HepG2 (cell line): Measurements from ENCODE around the gene GUCY2D. TPM values are rescaled to one million over a fixed set of nuclear protein-coding genes. Genes with fewer than 3 reads are reported as not detected.

Experiments
- ASH2L ChIP-seq: fragments of 300-600, 200-600 bp; sonication (generic); IDR thresholded peaks from 2 replicates; pipeline ENCODE4 v1.7.0; 2017; ENCODE audit warnings: low read depth, mild to moderate bottlenecking, moderate library complexity, mixed read lengths, low read length; ENCODE audit not compliant: insufficient read length
- BORCS8-MEF2B ChIP-seq: sonication (generic); formaldehyde crosslinking; IDR thresholded peaks from 2 replicates; pipeline ENCODE4 v1.8.0; 2022; ENCODE audit warnings: mild to moderate bottlenecking, missing genetic modification reagents
- ELF1 ChIP-seq: sonication (generic); formaldehyde crosslinking; IDR thresholded peaks from 2 replicates; pipeline ENCODE4 v1.4.0; 2020; ENCODE audit warnings: missing genetic modification reagents
- FOSL2 ChIP-seq: sonication (generic); formaldehyde crosslinking; IDR thresholded peaks from 2 replicates; pipeline ENCODE4 v1.4.0; 2020; ENCODE audit warnings: missing genetic modification reagents
- MED8 ChIP-seq: sonication (generic); formaldehyde crosslinking; IDR thresholded peaks from 2 replicates; pipeline ENCODE4 v1.8.1; 2023; ENCODE audit warnings: mild to moderate bottlenecking, missing genetic modification reagents; ENCODE audit not compliant: insufficient replicate concordance
- PAXIP1 ChIP-seq: sonication (generic); formaldehyde crosslinking; conservative IDR thresholded peaks from 2 replicates; pipeline ENCODE4 v1.4.0; 2020; ENCODE audit warnings: mild to moderate bottlenecking, missing genetic modification reagents, moderate library complexity
- SRF ChIP-seq: IDR thresholded peaks from 2 replicates; pipeline ENCODE4 v1.6.1; 2011; ENCODE audit warnings: mild to moderate bottlenecking, low read depth, low read length, moderate library complexity
- TOPORS ChIP-seq: sonication (generic); formaldehyde crosslinking; IDR thresholded peaks from 2 replicates; pipeline ENCODE4 v1.8.0; 2023; ENCODE audit warnings: mild to moderate bottlenecking, missing genetic modification reagents
- ZEB1 ChIP-seq: IDR thresholded peaks from 2 replicates; pipeline ENCODE4 v1.6.1; 2012; ENCODE audit warnings: mild to moderate bottlenecking, low read depth, inconsistent platforms; ENCODE audit not compliant: insufficient replicate concordance
- ZNF646 ChIP-seq: sonication (generic); formaldehyde crosslinking; IDR thresholded peaks from 2 replicates; pipeline ENCODE4 v1.9.0; 2021; ENCODE audit warnings: mild to moderate bottlenecking, missing genetic modification reagents
- ZNF674 ChIP-seq: sonication (generic); formaldehyde crosslinking; IDR thresholded peaks from 2 replicates; pipeline ENCODE4 v1.5.0; 2020; ENCODE audit warnings: low read depth, mild to moderate bottlenecking, missing genetic modification reagents
- ZNF781 ChIP-seq: sonication (generic); formaldehyde crosslinking; IDR thresholded peaks from 2 replicates; pipeline ENCODE4 v1.5.1; 2020; ENCODE audit warnings: borderline replicate concordance, mild to moderate bottlenecking, missing genetic modification reagents; ENCODE audit errors: not compliant biosample characterization
- polyA plus RNA-seq, 8 experiments: library from polyadenylated mRNA; depleted of rRNA in 3 of 8; stranded (reverse) in 7 of 8; unstranded in 1 of 8; fragments of >200 nt; fragmentation: Illumina TruSeq in 4 of 8; extraction: Trizol in 4 of 8; gene quantifications; 2 replicates each; pipeline versions ENCODE4 v1.2.1 to v1.2.3, GENCODE V29; 2011 to 2016; ENCODE audit warnings: low read depth in 4 of 8, missing spikeins in 1 of 8, mixed read lengths in 1 of 8; ENCODE audit not compliant: insufficient read depth in 1 of 8
- total RNA-seq, 5 experiments: library from RNA; depleted of rRNA; stranded (reverse); fragments of >200 nt; fragmentation: Illumina TruSeq; extraction: Trizol; gene quantifications; 2 replicates each; pipeline ENCODE4 v1.2.3, GENCODE V29; 2016; ENCODE audit warnings: low read depth in 1 of 5
- TF ChIP-seq, protein P1 (sequence below): sonication (generic); formaldehyde crosslinking; IDR thresholded peaks from 2 replicates; pipeline ENCODE4 v1.4.0; 2020; ENCODE audit warnings: missing genetic modification reagents, borderline replicate concordance

GUCY2D gene
- total and polyA plus RNA-seq, 2 of the 13 experiments (the other 11 are each of a cell fraction or from before 2014, with no cell fraction given) = not detected

- TF ChIP-seq PAXIP1 (CRISPR knock-in tag) = no peak
- TF ChIP-seq MED8 (CRISPR knock-in tag) = no peak
- TF ChIP-seq ASH2L = peak; percentile 32
- no peak for TF ChIP-seq ZNF674
- no peak for TF ChIP-seq FOSL2 (CRISPR knock-in tag)
- no peak for TF ChIP-seq SRF
- TF ChIP-seq, protein P1, sequence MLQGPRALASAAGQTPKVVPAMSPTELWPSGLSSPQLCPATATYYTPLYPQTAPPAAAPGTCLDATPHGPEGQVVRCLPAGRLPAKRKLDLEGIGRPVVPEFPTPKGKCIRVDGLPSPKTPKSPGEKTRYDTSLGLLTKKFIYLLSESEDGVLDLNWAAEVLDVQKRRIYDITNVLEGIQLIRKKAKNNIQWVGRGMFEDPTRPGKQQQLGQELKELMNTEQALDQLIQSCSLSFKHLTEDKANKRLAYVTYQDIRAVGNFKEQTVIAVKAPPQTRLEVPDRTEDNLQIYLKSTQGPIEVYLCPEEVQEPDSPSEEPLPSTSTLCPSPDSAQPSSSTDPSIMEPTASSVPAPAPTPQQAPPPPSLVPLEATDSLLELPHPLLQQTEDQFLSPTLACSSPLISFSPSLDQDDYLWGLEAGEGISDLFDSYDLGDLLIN (CRISPR knock-in tag) = no peak
- TF ChIP-seq TOPORS = no peak; the same call in 1 of the 2 replicates
- no peak for TF ChIP-seq BORCS8-MEF2B (CRISPR knock-in tag)
- no peak for TF ChIP-seq ELF1 (CRISPR knock-in tag)
- peak; percentile 84 for TF ChIP-seq ZEB1
- TF ChIP-seq ZNF646 (CRISPR knock-in tag) = no peak
- no peak for TF ChIP-seq ZNF781 (CRISPR knock-in tag)
Observed at GRCh38 chr17:8056976-8057625, 54.7 kb downstream of the GUCY2D start (continued).
